ENCODE results near the gene ZIM2.

DNA sequence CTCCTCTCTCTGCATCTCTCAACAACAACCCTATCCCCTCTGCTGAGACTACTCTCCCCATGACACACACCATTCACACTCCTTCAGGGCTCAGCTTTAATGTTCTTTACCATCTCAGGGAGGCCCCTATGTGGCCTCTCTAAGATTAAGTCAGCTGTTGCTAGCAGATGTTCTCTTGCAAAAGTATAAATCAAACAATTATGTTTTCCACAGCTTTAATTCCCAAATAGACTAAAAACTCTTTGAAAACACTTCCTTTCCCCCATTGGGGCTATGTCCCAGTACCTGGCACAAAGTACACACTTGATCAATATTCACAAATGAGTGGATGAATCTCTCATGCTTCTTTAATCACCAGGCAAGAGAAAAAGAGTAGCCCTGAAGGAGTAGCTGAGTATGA, 5.1 kb downstream of the ZIM2 start:
- TF ChIP-seq, protein P1, sequence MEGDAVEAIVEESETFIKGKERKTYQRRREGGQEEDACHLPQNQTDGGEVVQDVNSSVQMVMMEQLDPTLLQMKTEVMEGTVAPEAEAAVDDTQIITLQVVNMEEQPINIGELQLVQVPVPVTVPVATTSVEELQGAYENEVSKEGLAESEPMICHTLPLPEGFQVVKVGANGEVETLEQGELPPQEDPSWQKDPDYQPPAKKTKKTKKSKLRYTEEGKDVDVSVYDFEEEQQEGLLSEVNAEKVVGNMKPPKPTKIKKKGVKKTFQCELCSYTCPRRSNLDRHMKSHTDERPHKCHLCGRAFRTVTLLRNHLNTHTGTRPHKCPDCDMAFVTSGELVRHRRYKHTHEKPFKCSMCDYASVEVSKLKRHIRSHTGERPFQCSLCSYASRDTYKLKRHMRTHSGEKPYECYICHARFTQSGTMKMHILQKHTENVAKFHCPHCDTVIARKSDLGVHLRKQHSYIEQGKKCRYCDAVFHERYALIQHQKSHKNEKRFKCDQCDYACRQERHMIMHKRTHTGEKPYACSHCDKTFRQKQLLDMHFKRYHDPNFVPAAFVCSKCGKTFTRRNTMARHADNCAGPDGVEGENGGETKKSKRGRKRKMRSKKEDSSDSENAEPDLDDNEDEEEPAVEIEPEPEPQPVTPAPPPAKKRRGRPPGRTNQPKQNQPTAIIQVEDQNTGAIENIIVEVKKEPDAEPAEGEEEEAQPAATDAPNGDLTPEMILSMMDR (IDR thresholded peaks at IDR 0.05) = no peak
- TF ChIP-seq POLR2A (IDR thresholded peaks at IDR 0.05; ENCODE audit: low read depth) (no peak), POLR2AphosphoS5 (IDR thresholded peaks at IDR 0.05) (no peak)
